A673 (cell line): ENCODE data around the gene TDO2.

Experiments used
- CTCF ChIP-seq: fragments of 300-800, 200-600 bp; sonication (generic); conservative IDR thresholded peaks from 2 replicates; pipeline ENCODE4 v1.5.1; 2017; ENCODE audit warnings: low read depth, mild to moderate bottlenecking, antibody characterized with exemption, low read length, moderate library complexity, mixed read lengths
- EZH2 ChIP-seq: fragments of 200-600 bp; sonication (generic); IDR thresholded peaks from 2 replicates; pipeline ENCODE4 v1.6.1; 2017; ENCODE audit warnings: borderline replicate concordance, low read depth, mild to moderate bottlenecking, mixed read lengths, antibody characterized with exemption, low read length; ENCODE audit not compliant: poor library complexity, severe bottlenecking

- TF ChIP-seq EZH2 (no peak), CTCF (no peak)
Observed at GRCh38 chr4:155944516-155944915, 41.0 kb downstream of the TDO2 start.
